ENCODE data around the gene VWA7.

Gene VWA7

GRCh38 chr6:31785475-31785874 lies 8.3 kb upstream of the VWA7 start:
- DNase-seq (ENCODE audit: low read depth): no peak
- H3K4me3 ChIP-seq (ENCODE audit: low read depth, low read length): no peak overlapping the region
- TF ChIP-seq CTCF (IDR thresholded peaks at IDR 0.05; ENCODE audit: insufficient read depth, low read depth, low read length, missing control alignments): no peak

GRCh38 chr6:31784098-31784925 lies 7.2 kb upstream of the VWA7 start:
- H3K4me3 ChIP-seq (ENCODE audit: low read depth, low read length): no peak overlapping the region
- no peak for TF ChIP-seq CTCF (IDR thresholded peaks at IDR 0.05; ENCODE audit: insufficient read depth, low read depth, low read length, missing control alignments)
- DNase-seq (ENCODE audit: low read depth): no peak

GRCh38 chr6:31782126-31782855 lies 5.2 kb upstream of the VWA7 start:
- no peak for DNase-seq (ENCODE audit: low read depth)
- TF ChIP-seq CTCF (IDR thresholded peaks at IDR 0.05; ENCODE audit: insufficient read depth, low read depth, low read length, missing control alignments): no peak
- no peak overlapping the region for H3K4me3 ChIP-seq (ENCODE audit: low read depth, low read length)

GRCh38 chr6:31781244-31782125 lies 4.4 kb upstream of the VWA7 start:
- no peak for DNase-seq (ENCODE audit: low read depth)
- TF ChIP-seq CTCF (IDR thresholded peaks at IDR 0.05; ENCODE audit: insufficient read depth, low read depth, low read length, missing control alignments): no peak
- no peak overlapping the region for H3K4me3 ChIP-seq (ENCODE audit: low read depth, low read length)

GRCh38 chr6:31780507-31781243 lies 3.5 kb upstream of the VWA7 start:
- H3K4me3 ChIP-seq (ENCODE audit: low read depth, low read length): no peak overlapping the region
- no peak for DNase-seq (ENCODE audit: low read depth)
- no peak for TF ChIP-seq CTCF (IDR thresholded peaks at IDR 0.05; ENCODE audit: insufficient read depth, low read depth, low read length, missing control alignments)

- H3K4me3 ChIP-seq (ENCODE audit: low read depth, low read length): no peak overlapping the region
- DNase-seq (ENCODE audit: low read depth): no peak
- no peak for TF ChIP-seq CTCF (IDR thresholded peaks at IDR 0.05; ENCODE audit: insufficient read depth, low read depth, low read length, missing control alignments)
Observed at GRCh38 chr6:31779908-31780307, 2.8 kb upstream of the VWA7 start.
